HepG2 (cell line): ENCODE data around the gene GMPPA. TPM values are rescaled to one million over a fixed set of nuclear protein-coding genes. Genes with fewer than 3 reads are reported as not detected.

Source experiments
- AHDC1 ChIP-seq: sonication (generic); formaldehyde crosslinking; IDR thresholded peaks from 2 replicates; pipeline ENCODE4 v1.5.1; 2020; ENCODE audit warnings: mild to moderate bottlenecking, missing genetic modification reagents, borderline replicate concordance
- AKAP8 ChIP-seq: sonication (generic); formaldehyde crosslinking; IDR thresholded peaks from 2 replicates; pipeline ENCODE4 v1.5.1; 2020; ENCODE audit warnings: mild to moderate bottlenecking, missing genetic modification reagents
- CHD4 ChIP-seq: fragments of 200-600 bp; sonication (generic); IDR thresholded peaks from 2 replicates; pipeline ENCODE4 v1.7.0; 2017; ENCODE audit warnings: mild to moderate bottlenecking, low read length, borderline replicate concordance
- FOXK1 ChIP-seq: sonication (generic); formaldehyde crosslinking; IDR thresholded peaks from 2 replicates; pipeline ENCODE4 v1.4.0; 2020; ENCODE audit warnings: low read depth, missing genetic modification reagents, borderline replicate concordance
- HMG20A ChIP-seq: IDR thresholded peaks from 2 replicates; pipeline ENCODE4 v1.6.1; 2016; ENCODE audit warnings: borderline replicate concordance
- KLF16 ChIP-seq, 2 experiments: sonication (generic) in 1 of 2; formaldehyde crosslinking in 1 of 2; IDR thresholded peaks; 2 replicates each; pipeline versions ENCODE4 v1.6.1 to v1.8.0; 2016 to 2023; ENCODE audit warnings: missing genetic modification reagents in 2 of 2, missing compliant biosample characterization in 1 of 2
- NFAT5 ChIP-seq: sonication (generic); formaldehyde crosslinking; IDR thresholded peaks from 2 replicates; pipeline ENCODE4 v1.4.0; 2020; ENCODE audit warnings: missing genetic modification reagents
- REXO4 ChIP-seq: sonication (generic); formaldehyde crosslinking; IDR thresholded peaks from 2 replicates; pipeline ENCODE4 v1.8.0; 2022; ENCODE audit warnings: missing genetic modification reagents, mild to moderate bottlenecking, borderline replicate concordance
- SP5 ChIP-seq: IDR thresholded peaks from 2 replicates; pipeline ENCODE4 v1.6.1; 2016; ENCODE audit warnings: low read depth, borderline replicate concordance
- ZFP91 ChIP-seq: sonication (generic); formaldehyde crosslinking; IDR thresholded peaks from 2 replicates; pipeline ENCODE4 v1.9.0; 2022; ENCODE audit warnings: missing genetic modification reagents, mild to moderate bottlenecking, borderline replicate concordance
- ZNF615 ChIP-seq: sonication (generic); formaldehyde crosslinking; IDR thresholded peaks from 2 replicates; pipeline ENCODE4 v1.5.0; 2020; ENCODE audit warnings: mild to moderate bottlenecking, missing genetic modification reagents, borderline replicate concordance
- ZNF691 ChIP-seq: sonication (generic); formaldehyde crosslinking; IDR thresholded peaks from 2 replicates; pipeline ENCODE4 v1.4.0; 2020; ENCODE audit warnings: missing genetic modification reagents, low read depth, mild to moderate bottlenecking, borderline replicate concordance
- ZNF709 ChIP-seq: sonication (generic); formaldehyde crosslinking; IDR thresholded peaks from 2 replicates; pipeline ENCODE4 v1.5.0; 2020; ENCODE audit warnings: mild to moderate bottlenecking, missing genetic modification reagents
- ZNF83 ChIP-seq: sonication (generic); formaldehyde crosslinking; IDR thresholded peaks from 2 replicates; pipeline ENCODE4 v1.4.0; 2020; ENCODE audit warnings: missing genetic modification reagents, mild to moderate bottlenecking, borderline replicate concordance
- ZNF879 ChIP-seq: sonication (generic); formaldehyde crosslinking; IDR thresholded peaks from 2 replicates; pipeline ENCODE4 v1.8.1; 2023; ENCODE audit warnings: missing genetic modification reagents
- polyA plus RNA-seq, 8 experiments: library from polyadenylated mRNA; depleted of rRNA in 3 of 8; stranded (reverse) in 7 of 8; unstranded in 1 of 8; fragments of >200 nt; fragmentation: Illumina TruSeq in 4 of 8; extraction: Trizol in 4 of 8; gene quantifications; 2 replicates each; pipeline versions ENCODE4 v1.2.1 to v1.2.3, GENCODE V29; 2011 to 2016; ENCODE audit warnings: low read depth in 4 of 8, missing spikeins in 1 of 8, mixed read lengths in 1 of 8; ENCODE audit not compliant: insufficient read depth in 1 of 8
- total RNA-seq, 5 experiments: library from RNA; depleted of rRNA; stranded (reverse); fragments of >200 nt; fragmentation: Illumina TruSeq; extraction: Trizol; gene quantifications; 2 replicates each; pipeline ENCODE4 v1.2.3, GENCODE V29; 2016; ENCODE audit warnings: low read depth in 1 of 5

GMPPA gene
- total and polyA plus RNA-seq, 2 of the 13 experiments (the other 11 are each of a cell fraction or from before 2014, with no cell fraction given) = 81.1 to 106 TPM

- no peak for TF ChIP-seq FOXK1
- TF ChIP-seq ZNF691 (CRISPR knock-in tag) = peak; percentile 74; the same call in 1 of the 2 replicates
- peak; percentile 51 for TF ChIP-seq ZFP91 (CRISPR knock-in tag)
- no peak for TF ChIP-seq ZNF615 (CRISPR knock-in tag)
- no peak for TF ChIP-seq SP5 (CRISPR knock-in tag)
- TF ChIP-seq NFAT5 (CRISPR knock-in tag) = no peak
- no peak for TF ChIP-seq AHDC1 (CRISPR knock-in tag)
- no peak for TF ChIP-seq ZNF879
- TF ChIP-seq ZNF709 (CRISPR knock-in tag) = no peak
- TF ChIP-seq ZNF83 = no peak
- peak; percentile 76; the same call in 1 of the 2 replicates for TF ChIP-seq AKAP8 (CRISPR knock-in tag)
- no peak for TF ChIP-seq HMG20A (CRISPR knock-in tag)
- TF ChIP-seq KLF16 (CRISPR knock-in tag; IDR thresholded peaks at IDR 0.05) = no peak
- TF ChIP-seq REXO4 (CRISPR knock-in tag) = no peak
- no peak for TF ChIP-seq CHD4
These were observed 11.3 kb downstream of the GMPPA start (continued) for GRCh38 chr2:219509780-219510511.
